ENCODE measurements around the gene ARF4. TPM values are rescaled to one million over a fixed set of nuclear protein-coding genes. Genes with fewer than 3 reads are reported as not detected.

The ARF4 gene
- total RNA-seq, 1 experiment from 2014 or later = 117 TPM

- TF ChIP-seq, protein P1, sequence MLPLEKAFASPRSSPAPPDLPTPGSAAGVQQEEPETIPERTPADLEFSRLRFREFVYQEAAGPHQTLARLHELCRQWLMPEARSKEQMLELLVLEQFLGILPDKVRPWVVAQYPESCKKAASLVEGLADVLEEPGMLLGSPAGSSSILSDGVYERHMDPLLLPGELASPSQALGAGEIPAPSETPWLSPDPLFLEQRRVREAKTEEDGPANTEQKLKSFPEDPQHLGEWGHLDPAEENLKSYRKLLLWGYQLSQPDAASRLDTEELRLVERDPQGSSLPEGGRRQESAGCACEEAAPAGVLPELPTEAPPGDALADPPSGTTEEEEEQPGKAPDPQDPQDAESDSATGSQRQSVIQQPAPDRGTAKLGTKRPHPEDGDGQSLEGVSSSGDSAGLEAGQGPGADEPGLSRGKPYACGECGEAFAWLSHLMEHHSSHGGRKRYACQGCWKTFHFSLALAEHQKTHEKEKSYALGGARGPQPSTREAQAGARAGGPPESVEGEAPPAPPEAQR (CRISPR knock-in tag; IDR thresholded peaks at IDR 0.05) = no peak
- no peak for TF ChIP-seq NFATC4 (CRISPR knock-in tag; IDR thresholded peaks at IDR 0.05)
- peak; percentile 38; the same call in 1 of the 2 replicates for TF ChIP-seq NFE2L1 (CRISPR knock-in tag; IDR thresholded peaks at IDR 0.05)
- TF ChIP-seq RELA (CRISPR knock-in tag; IDR thresholded peaks at IDR 0.05; ENCODE audit: borderline replicate concordance) = 0 out of 2 replicates have a peak, but pooled peaks have one; percentile 27
- TF ChIP-seq, protein P2, sequence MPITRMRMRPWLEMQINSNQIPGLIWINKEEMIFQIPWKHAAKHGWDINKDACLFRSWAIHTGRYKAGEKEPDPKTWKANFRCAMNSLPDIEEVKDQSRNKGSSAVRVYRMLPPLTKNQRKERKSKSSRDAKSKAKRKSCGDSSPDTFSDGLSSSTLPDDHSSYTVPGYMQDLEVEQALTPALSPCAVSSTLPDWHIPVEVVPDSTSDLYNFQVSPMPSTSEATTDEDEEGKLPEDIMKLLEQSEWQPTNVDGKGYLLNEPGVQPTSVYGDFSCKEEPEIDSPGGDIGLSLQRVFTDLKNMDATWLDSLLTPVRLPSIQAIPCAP (CRISPR knock-in tag; IDR thresholded peaks at IDR 0.05) = no peak
- TF ChIP-seq, protein P3, sequence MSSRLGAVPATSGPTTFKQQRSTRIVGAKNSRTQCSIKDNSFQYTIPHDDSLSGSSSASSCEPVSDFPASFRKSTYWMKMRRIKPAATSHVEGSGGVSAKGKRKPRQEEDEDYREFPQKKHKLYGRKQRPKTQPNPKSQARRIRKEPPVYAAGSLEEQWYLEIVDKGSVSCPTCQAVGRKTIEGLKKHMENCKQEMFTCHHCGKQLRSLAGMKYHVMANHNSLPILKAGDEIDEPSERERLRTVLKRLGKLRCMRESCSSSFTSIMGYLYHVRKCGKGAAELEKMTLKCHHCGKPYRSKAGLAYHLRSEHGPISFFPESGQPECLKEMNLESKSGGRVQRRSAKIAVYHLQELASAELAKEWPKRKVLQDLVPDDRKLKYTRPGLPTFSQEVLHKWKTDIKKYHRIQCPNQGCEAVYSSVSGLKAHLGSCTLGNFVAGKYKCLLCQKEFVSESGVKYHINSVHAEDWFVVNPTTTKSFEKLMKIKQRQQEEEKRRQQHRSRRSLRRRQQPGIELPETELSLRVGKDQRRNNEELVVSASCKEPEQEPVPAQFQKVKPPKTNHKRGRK (CRISPR knock-in tag; IDR thresholded peaks at IDR 0.05; ENCODE audit: borderline replicate concordance) = no peak
- TF ChIP-seq ZNF317 (CRISPR knock-in tag; IDR thresholded peaks at IDR 0.05; ENCODE audit: borderline replicate concordance, low read depth) = no peak
- peak; percentile 79 for TF ChIP-seq GABPB1 (CRISPR knock-in tag; IDR thresholded peaks at IDR 0.05)
- TF ChIP-seq TEAD4 (CRISPR knock-in tag; IDR thresholded peaks at IDR 0.05) = no peak
- 0 out of 2 replicates have a peak, but pooled peaks have one; percentile 40 for TF ChIP-seq ZNF232 (CRISPR knock-in tag; IDR thresholded peaks at IDR 0.05)
- no peak for TF ChIP-seq ZNF396 (CRISPR knock-in tag; IDR thresholded peaks at IDR 0.05; ENCODE audit: borderline replicate concordance)
- TF ChIP-seq, protein P4, sequence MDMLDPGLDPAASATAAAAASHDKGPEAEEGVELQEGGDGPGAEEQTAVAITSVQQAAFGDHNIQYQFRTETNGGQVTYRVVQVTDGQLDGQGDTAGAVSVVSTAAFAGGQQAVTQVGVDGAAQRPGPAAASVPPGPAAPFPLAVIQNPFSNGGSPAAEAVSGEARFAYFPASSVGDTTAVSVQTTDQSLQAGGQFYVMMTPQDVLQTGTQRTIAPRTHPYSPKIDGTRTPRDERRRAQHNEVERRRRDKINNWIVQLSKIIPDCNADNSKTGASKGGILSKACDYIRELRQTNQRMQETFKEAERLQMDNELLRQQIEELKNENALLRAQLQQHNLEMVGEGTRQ (CRISPR knock-in tag; IDR thresholded peaks at IDR 0.05) = peak; percentile 79
- no peak for TF ChIP-seq E2F4 (CRISPR knock-in tag; IDR thresholded peaks at IDR 0.05; ENCODE audit: borderline replicate concordance, low read depth)
- TF ChIP-seq JAZF1 (CRISPR knock-in tag; IDR thresholded peaks at IDR 0.05) = no peak
- TF ChIP-seq, protein P5, sequence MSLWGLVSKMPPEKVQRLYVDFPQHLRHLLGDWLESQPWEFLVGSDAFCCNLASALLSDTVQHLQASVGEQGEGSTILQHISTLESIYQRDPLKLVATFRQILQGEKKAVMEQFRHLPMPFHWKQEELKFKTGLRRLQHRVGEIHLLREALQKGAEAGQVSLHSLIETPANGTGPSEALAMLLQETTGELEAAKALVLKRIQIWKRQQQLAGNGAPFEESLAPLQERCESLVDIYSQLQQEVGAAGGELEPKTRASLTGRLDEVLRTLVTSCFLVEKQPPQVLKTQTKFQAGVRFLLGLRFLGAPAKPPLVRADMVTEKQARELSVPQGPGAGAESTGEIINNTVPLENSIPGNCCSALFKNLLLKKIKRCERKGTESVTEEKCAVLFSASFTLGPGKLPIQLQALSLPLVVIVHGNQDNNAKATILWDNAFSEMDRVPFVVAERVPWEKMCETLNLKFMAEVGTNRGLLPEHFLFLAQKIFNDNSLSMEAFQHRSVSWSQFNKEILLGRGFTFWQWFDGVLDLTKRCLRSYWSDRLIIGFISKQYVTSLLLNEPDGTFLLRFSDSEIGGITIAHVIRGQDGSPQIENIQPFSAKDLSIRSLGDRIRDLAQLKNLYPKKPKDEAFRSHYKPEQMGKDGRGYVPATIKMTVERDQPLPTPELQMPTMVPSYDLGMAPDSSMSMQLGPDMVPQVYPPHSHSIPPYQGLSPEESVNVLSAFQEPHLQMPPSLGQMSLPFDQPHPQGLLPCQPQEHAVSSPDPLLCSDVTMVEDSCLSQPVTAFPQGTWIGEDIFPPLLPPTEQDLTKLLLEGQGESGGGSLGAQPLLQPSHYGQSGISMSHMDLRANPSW (CRISPR knock-in tag; conservative IDR thresholded peaks at IDR 0.05; ENCODE audit: low read depth) = 0 out of 2 replicates have a peak, but pooled peaks have one; percentile 42
- TF ChIP-seq GRHL2 (CRISPR knock-in tag; IDR thresholded peaks at IDR 0.05; ENCODE audit: insufficient replicate concordance, severe bottlenecking) = no peak
Observed at GRCh38 chr3:57597127-57597923, at the start of gene ARF4 (continued).

DNA sequence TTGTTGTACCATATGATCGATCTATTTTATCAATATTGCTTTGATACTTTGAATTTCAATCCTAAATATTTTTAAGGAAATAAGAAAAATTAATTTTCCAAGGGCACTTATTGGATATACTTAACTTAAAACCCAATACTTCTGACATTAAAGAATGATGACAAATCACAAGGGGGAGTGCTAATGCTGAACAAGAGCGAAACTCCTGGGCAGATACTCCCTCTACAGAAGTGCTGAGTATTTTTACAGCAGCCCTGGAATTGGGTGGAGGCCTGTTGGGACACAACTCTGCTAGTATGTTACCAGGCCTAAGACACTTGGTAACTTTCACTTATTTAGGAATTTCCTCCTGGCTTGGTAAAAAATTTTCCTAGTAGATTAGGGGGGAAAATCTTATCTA is 49.6 kb upstream of the ARF4 start:
- CTCF ChIA-PET = no interaction called here
- H3K4me1 Mint-ChIP-seq = no peaks in the 10 kb centered on the region; the same call in 1 of the 2 replicates
- H3K4me3 Mint-ChIP-seq = no peak overlapping the region
- DNase-seq (ENCODE audit: low spot score) (no peak), ATAC-seq (no peak)
- H3K27me3 Mint-ChIP-seq (ENCODE audit: low read depth) = no peaks in the 10 kb centered on the region
- H3K9me3 Mint-ChIP-seq = peaks cover 22% of the 10 kb centered on the region
- H3K27ac Mint-ChIP-seq = peak overlapping the region; percentile 38
- H3K36me3 Mint-ChIP-seq = peaks cover 39% of the 10 kb centered on the region
- POLR2A ChIA-PET = no interaction called here
- TF ChIP-seq, protein P6, sequence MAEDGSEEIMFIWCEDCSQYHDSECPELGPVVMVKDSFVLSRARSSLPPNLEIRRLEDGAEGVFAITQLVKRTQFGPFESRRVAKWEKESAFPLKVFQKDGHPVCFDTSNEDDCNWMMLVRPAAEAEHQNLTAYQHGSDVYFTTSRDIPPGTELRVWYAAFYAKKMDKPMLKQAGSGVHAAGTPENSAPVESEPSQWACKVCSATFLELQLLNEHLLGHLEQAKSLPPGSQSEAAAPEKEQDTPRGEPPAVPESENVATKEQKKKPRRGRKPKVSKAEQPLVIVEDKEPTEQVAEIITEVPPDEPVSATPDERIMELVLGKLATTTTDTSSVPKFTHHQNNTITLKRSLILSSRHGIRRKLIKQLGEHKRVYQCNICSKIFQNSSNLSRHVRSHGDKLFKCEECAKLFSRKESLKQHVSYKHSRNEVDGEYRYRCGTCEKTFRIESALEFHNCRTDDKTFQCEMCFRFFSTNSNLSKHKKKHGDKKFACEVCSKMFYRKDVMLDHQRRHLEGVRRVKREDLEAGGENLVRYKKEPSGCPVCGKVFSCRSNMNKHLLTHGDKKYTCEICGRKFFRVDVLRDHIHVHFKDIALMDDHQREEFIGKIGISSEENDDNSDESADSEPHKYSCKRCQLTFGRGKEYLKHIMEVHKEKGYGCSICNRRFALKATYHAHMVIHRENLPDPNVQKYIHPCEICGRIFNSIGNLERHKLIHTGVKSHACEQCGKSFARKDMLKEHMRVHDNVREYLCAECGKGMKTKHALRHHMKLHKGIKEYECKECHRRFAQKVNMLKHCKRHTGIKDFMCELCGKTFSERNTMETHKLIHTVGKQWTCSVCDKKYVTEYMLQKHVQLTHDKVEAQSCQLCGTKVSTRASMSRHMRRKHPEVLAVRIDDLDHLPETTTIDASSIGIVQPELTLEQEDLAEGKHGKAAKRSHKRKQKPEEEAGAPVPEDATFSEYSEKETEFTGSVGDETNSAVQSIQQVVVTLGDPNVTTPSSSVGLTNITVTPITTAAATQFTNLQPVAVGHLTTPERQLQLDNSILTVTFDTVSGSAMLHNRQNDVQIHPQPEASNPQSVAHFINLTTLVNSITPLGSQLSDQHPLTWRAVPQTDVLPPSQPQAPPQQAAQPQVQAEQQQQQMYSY (CRISPR knock-in tag; IDR thresholded peaks at IDR 0.05) = no peak
- no peak for TF ChIP-seq ATF3 (CRISPR knock-in tag; conservative IDR thresholded peaks at IDR 0.05)

Measured in WTC11 (cell line).